Measurements from ENCODE around the gene XPOT.
A peak's percentile ranks its signal among the peaks of the same experiment; 100 is the strongest.

The XPOT gene

DNA sequence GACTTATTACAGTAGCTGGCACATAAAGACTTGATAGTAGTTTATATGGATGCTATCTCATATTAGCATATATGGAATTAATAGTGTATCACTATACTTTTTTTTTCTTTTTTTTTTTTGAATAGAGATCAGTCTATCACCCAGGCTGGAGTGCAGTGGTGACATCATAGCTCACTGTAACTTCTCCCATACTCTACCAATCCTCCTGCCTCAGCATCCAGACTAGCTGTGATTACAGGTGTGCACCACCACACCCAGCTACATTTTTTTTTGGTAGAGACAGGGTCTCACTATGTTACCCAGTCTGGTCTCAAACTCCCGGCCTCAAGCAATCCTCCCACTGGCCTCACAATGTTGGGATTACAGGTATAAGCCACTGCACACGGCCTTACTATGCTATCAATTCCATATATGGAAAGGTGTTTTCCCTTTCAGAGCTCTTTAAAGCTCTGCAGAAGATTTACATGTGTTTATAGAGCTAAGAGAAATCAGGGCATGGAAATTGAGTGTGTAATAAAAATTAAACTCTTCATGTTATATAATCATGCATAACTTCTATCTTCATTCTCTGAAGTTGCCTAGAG is 46.0 kb downstream of the XPOT start:
- H3K4me3 ChIP-seq (ENCODE audit: low read length) = no peak overlapping the region
- DNase-seq (ENCODE audit: low read depth) = no peak
- TF ChIP-seq, protein P1, sequence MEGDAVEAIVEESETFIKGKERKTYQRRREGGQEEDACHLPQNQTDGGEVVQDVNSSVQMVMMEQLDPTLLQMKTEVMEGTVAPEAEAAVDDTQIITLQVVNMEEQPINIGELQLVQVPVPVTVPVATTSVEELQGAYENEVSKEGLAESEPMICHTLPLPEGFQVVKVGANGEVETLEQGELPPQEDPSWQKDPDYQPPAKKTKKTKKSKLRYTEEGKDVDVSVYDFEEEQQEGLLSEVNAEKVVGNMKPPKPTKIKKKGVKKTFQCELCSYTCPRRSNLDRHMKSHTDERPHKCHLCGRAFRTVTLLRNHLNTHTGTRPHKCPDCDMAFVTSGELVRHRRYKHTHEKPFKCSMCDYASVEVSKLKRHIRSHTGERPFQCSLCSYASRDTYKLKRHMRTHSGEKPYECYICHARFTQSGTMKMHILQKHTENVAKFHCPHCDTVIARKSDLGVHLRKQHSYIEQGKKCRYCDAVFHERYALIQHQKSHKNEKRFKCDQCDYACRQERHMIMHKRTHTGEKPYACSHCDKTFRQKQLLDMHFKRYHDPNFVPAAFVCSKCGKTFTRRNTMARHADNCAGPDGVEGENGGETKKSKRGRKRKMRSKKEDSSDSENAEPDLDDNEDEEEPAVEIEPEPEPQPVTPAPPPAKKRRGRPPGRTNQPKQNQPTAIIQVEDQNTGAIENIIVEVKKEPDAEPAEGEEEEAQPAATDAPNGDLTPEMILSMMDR (conservative IDR thresholded peaks at IDR 0.05; ENCODE audit: low read depth, low read length) = no peak

DNA sequence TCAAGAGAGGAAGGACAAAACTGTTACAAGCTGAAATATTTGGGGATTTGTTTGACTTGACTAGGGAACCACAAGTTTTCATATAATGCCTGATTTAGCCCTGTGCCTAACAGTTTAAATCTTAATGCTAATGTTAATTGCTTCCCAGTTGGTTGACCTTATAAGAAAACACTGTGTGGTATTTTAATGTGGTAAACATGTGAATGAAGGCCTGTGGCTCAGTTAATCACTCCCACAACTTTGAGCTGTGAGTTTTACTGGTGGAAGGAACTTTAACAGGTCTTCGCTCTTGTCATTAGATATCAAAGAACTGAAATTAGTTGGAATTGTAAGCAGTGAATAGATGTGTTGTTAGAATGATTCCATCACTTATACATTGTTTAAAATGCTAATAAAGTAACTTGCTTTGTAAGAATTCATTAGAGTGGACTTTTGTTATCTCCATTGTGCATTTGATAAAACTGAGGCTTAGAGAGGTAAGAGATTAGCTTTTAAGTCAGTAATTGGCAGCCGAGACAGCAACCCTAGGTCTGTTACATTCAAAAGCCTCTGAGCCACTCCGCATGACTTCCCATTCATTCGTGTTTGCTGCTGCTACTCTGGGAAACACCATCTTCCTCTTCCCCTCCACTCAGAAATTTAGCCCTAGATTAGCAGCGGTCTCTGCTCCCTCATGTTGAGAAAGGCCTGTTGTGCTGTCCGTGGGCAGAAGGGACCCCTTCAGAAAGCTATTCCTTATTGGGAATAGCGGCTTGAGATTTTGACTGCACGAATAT is 46.7 kb downstream of the XPOT start:
- H3K4me3 ChIP-seq (ENCODE audit: low read length) = peak overlapping the region; percentile 90
- peak; percentile 81 for DNase-seq (ENCODE audit: low read depth)
- TF ChIP-seq, protein P1 (conservative IDR thresholded peaks at IDR 0.05; ENCODE audit: low read depth, low read length) = no peak

DNA sequence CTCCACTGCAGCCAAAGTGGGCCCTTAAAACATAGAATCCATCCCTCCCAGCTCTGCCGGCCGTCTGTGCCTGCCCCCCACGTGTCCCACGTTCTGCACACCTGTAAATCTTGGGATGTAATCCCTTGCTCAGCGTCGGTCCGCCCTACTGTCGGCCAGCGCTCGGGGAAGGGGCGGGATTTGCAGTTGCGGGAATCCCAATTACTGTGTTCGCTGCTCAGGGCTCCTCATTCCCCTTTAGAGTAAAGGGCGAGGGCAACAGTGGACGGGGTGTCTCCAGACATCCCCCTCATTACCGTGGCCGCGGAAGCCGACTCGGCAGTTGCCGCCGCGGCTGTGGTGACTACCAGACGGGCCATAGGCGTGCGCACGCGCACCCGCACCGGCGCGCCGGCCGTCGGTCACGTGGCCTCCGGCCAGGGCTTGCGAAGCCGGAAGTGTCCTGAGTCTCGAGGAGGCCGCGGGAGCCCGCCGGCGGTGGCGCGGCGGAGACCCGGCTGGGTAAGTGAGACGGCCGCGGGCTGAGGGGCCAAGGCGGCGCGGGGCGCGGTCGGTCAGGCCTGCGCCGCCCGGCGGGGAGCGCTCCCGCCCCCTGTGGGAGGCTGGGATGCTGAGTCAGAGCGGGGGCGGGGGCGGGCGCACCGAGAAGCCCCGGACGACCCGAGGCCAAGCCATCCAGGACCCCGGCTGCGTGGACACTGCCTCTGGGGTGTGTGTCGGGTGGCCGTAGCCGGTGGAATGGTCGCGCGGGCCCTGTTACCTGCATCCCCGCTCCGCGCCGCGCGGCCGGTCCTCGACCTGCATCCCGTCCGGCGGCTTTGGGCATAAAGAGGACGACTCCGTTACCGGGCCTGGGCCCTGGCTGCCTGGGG is 47.7 kb downstream of the XPOT start, which contains the start of gene TBK1:
TBK1 (plus strand) TSS at position 434 of the 872 bp plus-strand sequence. CDS start 3,751 bp downstream, outside the sequence.
- H3K4me3 ChIP-seq (ENCODE audit: low read length) = peak within 1 kb of the TSS; percentile 90
- TF ChIP-seq, protein P1 (conservative IDR thresholded peaks at IDR 0.05; ENCODE audit: low read depth, low read length) = no peak
- DNase-seq (ENCODE audit: low read depth) = peak; percentile 56

DNA sequence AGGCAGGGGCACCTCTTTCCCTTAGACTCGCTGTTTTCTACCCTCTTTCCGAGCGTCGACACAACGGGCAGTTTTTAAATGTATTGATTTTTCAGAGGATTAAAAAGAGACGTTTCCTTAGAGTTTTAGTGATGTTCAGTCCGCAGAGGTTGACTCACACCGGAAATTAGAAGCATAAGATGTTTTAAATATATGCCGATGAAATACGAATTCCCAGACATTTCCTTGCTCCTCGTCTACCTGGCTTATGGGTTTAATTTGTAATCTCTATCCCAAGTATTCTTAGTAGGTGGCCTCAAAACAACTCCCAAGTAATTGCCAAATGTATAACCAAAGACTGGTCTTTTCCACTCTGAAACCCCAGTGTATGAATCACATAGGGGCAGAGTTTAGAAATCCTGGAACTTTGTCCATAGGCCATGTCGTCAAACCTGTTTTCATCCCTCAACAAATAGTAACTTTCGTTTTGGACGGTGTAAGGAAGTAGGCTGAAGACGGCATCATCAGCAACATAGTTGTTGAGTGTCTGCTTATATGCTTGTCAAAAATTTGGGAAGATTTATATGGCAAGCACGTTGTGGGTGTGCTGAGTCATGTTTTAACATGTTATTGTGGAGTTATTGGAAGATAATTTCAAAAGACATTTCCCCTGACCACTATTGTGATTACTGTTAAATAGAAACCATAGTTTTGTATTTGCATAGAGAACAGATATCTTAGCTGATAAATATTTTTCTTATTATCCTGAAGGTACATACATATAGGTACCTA is 48.6 kb downstream of the XPOT start:
- TF ChIP-seq, protein P1 (conservative IDR thresholded peaks at IDR 0.05; ENCODE audit: low read depth, low read length) = no peak
- DNase-seq (ENCODE audit: low read depth) = no peak
- H3K4me3 ChIP-seq (ENCODE audit: low read length) = peak overlapping the region; percentile 90

DNA sequence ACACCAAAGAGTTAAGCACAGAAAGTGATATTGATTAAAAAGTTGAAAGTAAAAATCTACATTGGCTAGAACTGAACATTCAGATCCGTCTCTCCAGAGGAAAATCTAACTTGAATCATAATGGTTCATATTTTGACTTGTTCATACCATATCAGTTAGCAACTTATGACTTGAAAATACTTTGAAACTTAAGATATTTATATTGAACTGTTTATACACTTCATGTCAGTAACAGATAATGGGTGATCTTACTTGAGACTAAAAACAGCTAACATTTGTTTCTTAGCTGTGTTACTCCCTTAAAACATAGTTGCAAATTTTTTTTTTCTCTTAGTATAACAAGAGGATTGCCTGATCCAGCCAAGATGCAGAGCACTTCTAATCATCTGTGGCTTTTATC is 51.3 kb downstream of the XPOT start:
- TF ChIP-seq, protein P1 (conservative IDR thresholded peaks at IDR 0.05; ENCODE audit: low read depth, low read length) = no peak
- DNase-seq (ENCODE audit: low read depth) = no peak
- no peak overlapping the region for H3K4me3 ChIP-seq (ENCODE audit: low read length)

DNA sequence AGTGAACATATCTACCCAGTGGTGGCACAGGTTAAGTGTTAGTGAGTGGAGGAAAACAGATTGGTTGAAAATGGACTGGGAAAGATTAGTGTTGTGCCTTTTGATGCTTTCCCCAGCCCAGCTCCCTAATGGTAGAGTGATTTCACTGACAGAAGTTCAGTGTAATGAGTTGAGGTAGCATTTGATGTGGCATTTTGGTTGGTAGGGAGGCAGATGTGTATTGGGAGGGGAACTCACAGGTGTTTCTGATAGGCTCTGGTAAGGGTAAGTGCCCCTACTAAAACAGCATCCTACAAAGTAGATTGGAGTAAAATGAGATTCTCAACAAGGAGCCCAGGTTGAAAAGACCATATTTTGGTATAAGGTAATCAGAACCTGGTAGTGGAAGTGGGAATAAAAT is 51.9 kb downstream of the XPOT start:
- TF ChIP-seq, protein P1 (conservative IDR thresholded peaks at IDR 0.05; ENCODE audit: low read depth, low read length) = no peak
- no peak overlapping the region for H3K4me3 ChIP-seq (ENCODE audit: low read length)
- no peak for DNase-seq (ENCODE audit: low read depth)

Data from retinal pigment epithelial cell (primary cell).